NCI-H146 treated with DMSO at 0.1 percent for 48 hours (cell line): Measurements from ENCODE around the gene FEV.
"Not testable (repeated sequence)": the region's sequence is repeated elsewhere in the genome, so short reads cannot be mapped to it uniquely, and the experiment has no call there.

Experiments used
- DNase-seq: peaks from one replicate; lab custom pipeline; 2025; ENCODE audit not compliant: unreplicated experiment; lab: John Stamatoyannopoulos, UW

FEV gene

GRCh38 chr2:218946621-218947020 is 38.4 kb downstream of the FEV start:
- no peak for DNase-seq

DNA sequence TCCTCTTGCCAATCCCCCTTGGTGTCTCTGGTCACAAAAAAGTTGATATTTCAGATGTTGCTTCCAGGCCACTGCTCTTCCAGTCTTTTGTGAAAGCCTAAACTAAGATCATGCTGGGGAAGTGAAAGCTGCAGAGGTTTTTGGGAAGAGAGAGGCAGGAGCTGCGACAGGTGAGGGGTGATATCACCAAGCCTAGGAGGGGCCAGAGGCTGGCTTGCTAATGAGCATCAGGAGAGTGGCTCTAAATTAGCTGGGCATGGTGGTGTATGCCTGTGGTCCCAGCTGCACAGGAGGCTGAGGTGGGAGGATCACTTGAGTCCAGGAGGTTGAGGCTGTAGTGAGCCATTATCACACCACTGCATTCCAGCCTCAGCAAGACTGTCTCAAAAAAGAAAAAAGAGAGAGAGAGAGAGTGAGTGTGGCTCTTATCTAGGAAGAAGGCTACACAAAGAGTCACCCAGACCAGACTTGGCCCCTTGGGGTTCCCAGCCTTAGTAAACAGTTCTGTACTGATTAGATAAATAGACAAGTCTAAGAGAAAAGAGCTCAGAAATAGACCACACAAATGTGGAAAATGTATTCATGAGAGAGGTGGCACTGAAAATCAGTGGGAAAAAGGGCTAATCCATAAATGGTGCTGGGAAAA is 40.1 kb downstream of the FEV start:
- DNase-seq, result no peak

DNA sequence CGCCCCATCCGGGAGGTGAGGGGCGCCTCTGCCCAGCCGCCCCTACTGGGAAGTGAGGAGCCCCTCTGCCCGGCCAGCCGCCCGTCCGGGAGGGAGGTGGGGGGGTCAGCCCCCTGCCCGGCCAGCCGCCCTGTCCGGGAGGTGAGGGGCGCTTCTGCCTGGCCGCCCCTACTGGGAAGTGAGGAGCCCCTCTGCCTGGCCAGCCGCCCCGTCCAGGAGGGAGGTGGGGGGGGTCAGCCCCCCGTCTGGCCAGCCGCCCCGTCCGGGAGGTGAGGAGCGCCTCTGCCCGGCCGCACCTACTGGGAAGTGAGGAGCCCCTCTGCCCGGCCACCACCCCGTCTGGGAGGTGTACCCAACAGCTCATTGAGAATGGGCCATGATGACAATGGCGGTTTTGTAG is 53.2 kb downstream of the FEV start:
- DNase-seq, result not testable (repeated sequence)
